K562 (cell line): ENCODE results near the gene HNRNPLL. TPM values are rescaled to one million over a fixed set of nuclear protein-coding genes. Genes with fewer than 3 reads are reported as not detected.
A peak's percentile ranks its signal among the peaks of the same experiment; 100 is the strongest.

Experiments used
- CHAMP1 ChIP-seq: fragments of 450-650 bp; IDR thresholded peaks from 2 replicates; pipeline ENCODE4 v1.6.1; 2016; ENCODE audit warnings: mild to moderate bottlenecking
- HMBOX1 ChIP-seq: sonication (generic); IDR thresholded peaks from 2 replicates; pipeline ENCODE4 v1.6.1; 2016
- KLF13 ChIP-seq: fragments of 450-650 bp; IDR thresholded peaks from 2 replicates; pipeline ENCODE4 v1.6.1; 2016; ENCODE audit warnings: missing genetic modification characterization, low read depth, mild to moderate bottlenecking, missing compliant biosample characterization, moderate library complexity, borderline replicate concordance
- SMARCE1 ChIP-seq: fragments of 450-650 bp; IDR thresholded peaks from 2 replicates; pipeline ENCODE4 v1.7.1; 2016; ENCODE audit warnings: mild to moderate bottlenecking
- ZBTB5 ChIP-seq: fragments of 450-650 bp; IDR thresholded peaks from 2 replicates; pipeline ENCODE4 v1.6.1; 2017; ENCODE audit warnings: antibody characterized with exemption
- ZHX1 ChIP-seq: fragments of 150-350 bp; conservative IDR thresholded peaks from 2 replicates; pipeline ENCODE4 v1.6.1; 2014; ENCODE audit warnings: low read length
- ZNF551 ChIP-seq: fragments of 250-450 bp; sonication (Bioruptor Pico); IDR thresholded peaks from 2 replicates; pipeline ENCODE4 v1.5.0; 2021; ENCODE audit warnings: mild to moderate bottlenecking, moderate library complexity
- polyA plus RNA-seq, 8 experiments: library from polyadenylated mRNA; depleted of rRNA in 4 of 8; stranded (reverse) in 5 of 8; unstranded in 3 of 8; fragments of >200 nt; fragmentation: Nextera tagmentation in 2 of 8; fragmentation: Illumina TruSeq in 1 of 8; extraction: Ambion mirVana in 2 of 8; extraction: Trizol in 1 of 8; gene quantifications; 2 replicates each; pipeline versions ENCODE4 v1.2.1 to v1.2.3, GENCODE V29; 2011 to 2014; ENCODE audit warnings: inconsistent platforms in 1 of 8, missing spikeins in 1 of 8
- total RNA-seq, 7 experiments: library from RNA; depleted of rRNA in 6 of 7; stranded (reverse); fragments of >200 nt in 6 of 7; fragmentation: Illumina TruSeq in 2 of 7; extraction: Trizol in 2 of 7; gene quantifications; 2 replicates each; pipeline versions ENCODE4 v1.2.1 to v1.2.3, GENCODE V29; 2011 to 2021; ENCODE audit warnings: low replicate concordance in 1 of 7

HNRNPLL gene
- total and polyA plus RNA-seq, 9 of the 15 experiments (the other 6 are each of a cell fraction or from before 2014, with no cell fraction given), result 19.8 to 135 (median 57.8) TPM

- TF ChIP-seq CHAMP1 (0 out of 2 replicates have a peak, but pooled peaks have one; percentile 13), ZNF551 (no peak), KLF13 (tag) (no peak), ZHX1 (no peak), HMBOX1 (peak; percentile 41; the same call in 1 of the 2 replicates), SMARCE1 (peak; percentile 49), ZBTB5 (no peak)
Observed at GRCh38 chr2:38636069-38636468, 33.3 kb upstream of the HNRNPLL start (continued).
